HepG2 (cell line): Measurements from ENCODE around the gene SRP68. TPM values are rescaled to one million over a fixed set of nuclear protein-coding genes. Genes with fewer than 3 reads are reported as not detected.
A peak's percentile ranks its signal among the peaks of the same experiment; 100 is the strongest.

Experiments
- CREM ChIP-seq, 2 experiments: sonication (generic) in 1 of 2; formaldehyde crosslinking in 1 of 2; IDR thresholded peaks; 2 replicates each; pipeline versions ENCODE4 v1.4.0 to v1.6.1; 2016 to 2020; ENCODE audit warnings: antibody characterized with exemption in 1 of 2, mild to moderate bottlenecking in 1 of 2, missing genetic modification reagents in 1 of 2
- DBP ChIP-seq: sonication (generic); formaldehyde crosslinking; IDR thresholded peaks from 2 replicates; pipeline ENCODE4 v1.4.0; 2020; ENCODE audit warnings: missing genetic modification reagents; ENCODE audit errors: not compliant biosample characterization
- DNMT1 ChIP-seq: sonication (generic); formaldehyde crosslinking; IDR thresholded peaks from 2 replicates; pipeline ENCODE4 v1.5.1; 2020; ENCODE audit warnings: mild to moderate bottlenecking, missing genetic modification reagents
- FOXA3 ChIP-seq: IDR thresholded peaks from 2 replicates; pipeline ENCODE4 v1.6.1; 2016; ENCODE audit warnings: missing genetic modification reagents, missing compliant biosample characterization
- GATAD2A ChIP-seq: IDR thresholded peaks from 2 replicates; pipeline ENCODE4 v1.6.1; 2016
- KDM4B ChIP-seq: sonication (generic); formaldehyde crosslinking; IDR thresholded peaks from 2 replicates; pipeline ENCODE4 v1.4.0; 2020; ENCODE audit warnings: missing genetic modification reagents
- MAFK ChIP-seq, 2 experiments: IDR thresholded peaks in 1 of 2; conservative IDR thresholded peaks in 1 of 2; 2 replicates each; pipeline ENCODE4 v1.6.1; 2011; ENCODE audit warnings: improper control_type of control experiment in 2 of 2, low read length in 2 of 2
- NPAS2 ChIP-seq: sonication (generic); formaldehyde crosslinking; IDR thresholded peaks from 2 replicates; pipeline ENCODE4 v1.8.0; 2022; ENCODE audit warnings: mild to moderate bottlenecking, missing genetic modification reagents, borderline replicate concordance
- RBAK ChIP-seq: sonication (generic); formaldehyde crosslinking; IDR thresholded peaks from 2 replicates; pipeline ENCODE4 v1.5.1; 2020; ENCODE audit warnings: mild to moderate bottlenecking, missing genetic modification reagents
- REPIN1 ChIP-seq: sonication (generic); formaldehyde crosslinking; IDR thresholded peaks from 2 replicates; pipeline ENCODE4 v1.8.0; 2022; ENCODE audit warnings: missing genetic modification reagents, low read depth, mild to moderate bottlenecking, borderline replicate concordance
- SOX13 ChIP-seq, 3 experiments: fragments of 450-650 bp in 1 of 3; sonication (generic) in 1 of 3; formaldehyde crosslinking in 1 of 3; IDR thresholded peaks in 2 of 3; conservative IDR thresholded peaks in 1 of 3; 2 replicates each; pipeline versions ENCODE4 v1.5.0 to v1.6.1; 2016 to 2020; ENCODE audit warnings: antibody characterized with exemption in 1 of 3, mild to moderate bottlenecking in 1 of 3, missing compliant biosample characterization in 1 of 3, missing genetic modification reagents in 1 of 3, moderate library complexity in 1 of 3
- SOX6 ChIP-seq, 2 experiments: fragments of 450-650 bp in 1 of 2; sonication (generic) in 1 of 2; formaldehyde crosslinking in 1 of 2; IDR thresholded peaks; 2 replicates each; pipeline versions ENCODE4 v1.4.0 to v1.6.1; 2017 to 2020; ENCODE audit warnings: antibody characterized with exemption in 1 of 2, mild to moderate bottlenecking in 1 of 2, missing genetic modification reagents in 1 of 2
- SP4 ChIP-seq: sonication (generic); formaldehyde crosslinking; IDR thresholded peaks from 2 replicates; pipeline ENCODE4 v1.8.1; 2023; ENCODE audit warnings: mild to moderate bottlenecking, missing genetic modification reagents
- STAG1 ChIP-seq: sonication (generic); formaldehyde crosslinking; IDR thresholded peaks from 2 replicates; pipeline ENCODE4 v1.4.0; 2020; ENCODE audit warnings: missing genetic modification reagents
- ZFY ChIP-seq: sonication (generic); formaldehyde crosslinking; IDR thresholded peaks from 2 replicates; pipeline ENCODE4 v1.4.0; 2020; ENCODE audit warnings: missing genetic modification reagents
- ZNF224 ChIP-seq: sonication (generic); formaldehyde crosslinking; IDR thresholded peaks from 2 replicates; pipeline ENCODE4 v1.5.0; 2020; ENCODE audit warnings: mild to moderate bottlenecking, missing genetic modification reagents
- ZNF263 ChIP-seq: sonication (generic); formaldehyde crosslinking; IDR thresholded peaks from 2 replicates; pipeline ENCODE4 v1.4.0; 2020; ENCODE audit warnings: missing genetic modification reagents
- ZNF333 ChIP-seq: sonication (generic); formaldehyde crosslinking; IDR thresholded peaks from 2 replicates; pipeline ENCODE4 v1.4.0; 2020; ENCODE audit warnings: mild to moderate bottlenecking, missing genetic modification reagents, borderline replicate concordance
- ZNF350 ChIP-seq: sonication (generic); formaldehyde crosslinking; IDR thresholded peaks from 2 replicates; pipeline ENCODE4 v1.4.0; 2020; ENCODE audit warnings: mild to moderate bottlenecking, low read depth, missing genetic modification reagents, borderline replicate concordance
- ZNF607 ChIP-seq: sonication (generic); formaldehyde crosslinking; IDR thresholded peaks from 2 replicates; pipeline ENCODE4 v1.5.1; 2020; ENCODE audit warnings: missing genetic modification reagents, mild to moderate bottlenecking, borderline replicate concordance
- ZNF7 ChIP-seq: IDR thresholded peaks from 2 replicates; pipeline ENCODE4 v1.6.1; 2016; ENCODE audit warnings: missing biosample characterization, missing genetic modification reagents
- ZNF776 ChIP-seq: sonication (generic); formaldehyde crosslinking; IDR thresholded peaks from 2 replicates; pipeline ENCODE4 v1.4.0; 2020; ENCODE audit warnings: mild to moderate bottlenecking, missing genetic modification reagents
- ZNF839 ChIP-seq: sonication (generic); formaldehyde crosslinking; IDR thresholded peaks from 2 replicates; pipeline ENCODE4 v1.4.0; 2020; ENCODE audit warnings: missing genetic modification reagents, mild to moderate bottlenecking, borderline replicate concordance
- polyA plus RNA-seq, 8 experiments: library from polyadenylated mRNA; depleted of rRNA in 3 of 8; stranded (reverse) in 7 of 8; unstranded in 1 of 8; fragments of >200 nt; fragmentation: Illumina TruSeq in 4 of 8; extraction: Trizol in 4 of 8; gene quantifications; 2 replicates each; pipeline versions ENCODE4 v1.2.1 to v1.2.3, GENCODE V29; 2011 to 2016; ENCODE audit warnings: low read depth in 4 of 8, missing spikeins in 1 of 8, mixed read lengths in 1 of 8; ENCODE audit not compliant: insufficient read depth in 1 of 8
- total RNA-seq, 5 experiments: library from RNA; depleted of rRNA; stranded (reverse); fragments of >200 nt; fragmentation: Illumina TruSeq; extraction: Trizol; gene quantifications; 2 replicates each; pipeline ENCODE4 v1.2.3, GENCODE V29; 2016; ENCODE audit warnings: low read depth in 1 of 5
- TF ChIP-seq, protein P1 (sequence below): sonication (generic); formaldehyde crosslinking; IDR thresholded peaks from 2 replicates; pipeline ENCODE4 v1.4.0; 2020; ENCODE audit warnings: missing genetic modification reagents
- TF ChIP-seq, protein P2 (sequence below): sonication (generic); formaldehyde crosslinking; IDR thresholded peaks from 2 replicates; pipeline ENCODE4 v1.9.0; 2021; ENCODE audit warnings: missing genetic modification reagents, mild to moderate bottlenecking, borderline replicate concordance

Gene SRP68
- total and polyA plus RNA-seq, 2 of the 13 experiments (the other 11 are each of a cell fraction or from before 2014, with no cell fraction given), result 39.8 to 74.3 TPM

DNA sequence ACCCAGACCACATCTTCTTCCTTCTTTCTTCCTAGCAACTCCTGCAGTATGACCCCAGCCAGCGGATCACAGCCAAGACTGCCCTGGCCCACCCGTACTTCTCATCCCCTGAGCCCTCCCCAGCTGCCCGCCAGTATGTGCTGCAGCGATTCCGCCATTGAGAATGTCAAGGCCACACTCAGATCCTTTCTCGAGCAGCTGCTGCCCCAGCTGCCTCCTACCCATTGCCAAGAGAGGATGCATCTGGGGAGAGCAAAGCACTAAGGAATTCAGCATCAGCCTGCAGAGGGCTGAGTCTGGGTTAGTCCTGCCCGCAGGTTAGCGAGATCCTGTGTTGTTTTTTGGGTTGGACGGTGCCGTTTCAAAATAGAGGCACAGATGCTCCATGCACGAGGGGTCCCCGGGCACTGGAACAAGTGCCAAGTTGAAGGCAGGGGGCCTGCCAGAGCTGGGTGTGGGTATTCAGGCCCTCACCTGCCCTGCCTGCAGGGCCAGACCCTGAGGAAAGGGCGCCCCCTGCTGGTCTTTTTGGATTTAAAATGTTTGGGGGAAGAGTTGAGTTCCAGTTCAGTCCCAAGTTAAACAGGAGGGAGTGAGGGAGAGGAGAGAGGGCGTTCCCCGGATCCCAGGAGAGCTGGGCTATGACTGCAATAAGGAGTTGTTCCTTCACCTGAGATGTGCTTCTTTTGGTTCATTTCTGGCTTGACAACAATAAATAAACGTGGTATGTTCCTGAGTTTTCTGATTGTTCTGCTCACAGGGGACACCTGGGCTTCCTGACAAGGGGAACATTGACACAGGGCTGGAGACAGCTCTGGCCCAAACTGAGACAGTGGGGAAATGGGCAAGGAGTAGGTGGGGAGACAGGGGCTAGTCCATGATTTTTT, 66.8 kb downstream of the SRP68 start (continued):
- no peak for TF ChIP-seq SOX6 (IDR thresholded peaks at IDR 0.05)
- TF ChIP-seq SOX6 (CRISPR knock-in tag; IDR thresholded peaks at IDR 0.05), result peak; percentile 39; the same call in 1 of the 2 replicates
- 0 out of 2 replicates have a peak, but pooled peaks have one; percentile 34 for TF ChIP-seq SP4 (CRISPR knock-in tag)
- TF ChIP-seq, protein P1, sequence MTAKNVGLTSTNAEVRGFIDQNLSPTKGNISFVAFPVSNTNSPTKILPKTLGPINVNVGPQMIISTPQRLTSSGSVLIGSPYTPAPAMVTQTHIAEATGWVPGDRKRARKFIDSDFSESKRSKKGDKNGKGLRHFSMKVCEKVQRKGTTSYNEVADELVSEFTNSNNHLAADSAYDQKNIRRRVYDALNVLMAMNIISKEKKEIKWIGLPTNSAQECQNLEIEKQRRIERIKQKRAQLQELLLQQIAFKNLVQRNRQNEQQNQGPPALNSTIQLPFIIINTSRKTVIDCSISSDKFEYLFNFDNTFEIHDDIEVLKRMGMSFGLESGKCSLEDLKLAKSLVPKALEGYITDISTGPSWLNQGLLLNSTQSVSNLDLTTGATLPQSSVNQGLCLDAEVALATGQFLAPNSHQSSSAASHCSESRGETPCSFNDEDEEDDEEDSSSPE (CRISPR knock-in tag), result no peak
- TF ChIP-seq DBP (CRISPR knock-in tag), result peak; percentile 58
- no peak for TF ChIP-seq CREM (IDR thresholded peaks at IDR 0.05)
- no peak for TF ChIP-seq CREM (CRISPR knock-in tag; IDR thresholded peaks at IDR 0.05)
- TF ChIP-seq ZNF333 (CRISPR knock-in tag), result peak; percentile 76; the same call in 1 of the 2 replicates
- TF ChIP-seq ZNF350, result peak; percentile 29; the same call in 1 of the 2 replicates
- TF ChIP-seq KDM4B (CRISPR knock-in tag), result no peak
- TF ChIP-seq ZNF224, result no peak
- TF ChIP-seq, protein P2, sequence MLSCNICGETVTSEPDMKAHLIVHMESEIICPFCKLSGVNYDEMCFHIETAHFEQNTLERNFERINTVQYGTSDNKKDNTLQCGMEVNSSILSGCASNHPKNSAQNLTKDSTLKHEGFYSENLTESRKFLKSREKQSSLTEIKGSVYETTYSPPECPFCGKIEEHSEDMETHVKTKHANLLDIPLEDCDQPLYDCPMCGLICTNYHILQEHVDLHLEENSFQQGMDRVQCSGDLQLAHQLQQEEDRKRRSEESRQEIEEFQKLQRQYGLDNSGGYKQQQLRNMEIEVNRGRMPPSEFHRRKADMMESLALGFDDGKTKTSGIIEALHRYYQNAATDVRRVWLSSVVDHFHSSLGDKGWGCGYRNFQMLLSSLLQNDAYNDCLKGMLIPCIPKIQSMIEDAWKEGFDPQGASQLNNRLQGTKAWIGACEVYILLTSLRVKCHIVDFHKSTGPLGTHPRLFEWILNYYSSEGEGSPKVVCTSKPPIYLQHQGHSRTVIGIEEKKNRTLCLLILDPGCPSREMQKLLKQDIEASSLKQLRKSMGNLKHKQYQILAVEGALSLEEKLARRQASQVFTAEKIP (CRISPR knock-in tag), result no peak
- TF ChIP-seq NPAS2 (CRISPR knock-in tag), result no peak
- no peak for TF ChIP-seq ZNF7
- no peak for TF ChIP-seq RBAK (CRISPR knock-in tag)
- TF ChIP-seq FOXA3 (CRISPR knock-in tag), result 0 out of 2 replicates have a peak, but pooled peaks have one; percentile 12
- no peak for TF ChIP-seq DNMT1
- no peak for TF ChIP-seq ZNF839 (CRISPR knock-in tag)
- no peak for TF ChIP-seq SOX13 (IDR thresholded peaks at IDR 0.05)
- 0 out of 4 replicates have a peak, but pooled peaks of 1 of the 2 experiments have one; percentile 51 for TF ChIP-seq SOX13 (CRISPR knock-in tag; conservative IDR thresholded peaks at IDR 0.05 in 1 of 2, IDR thresholded peaks at IDR 0.05 in 1 of 2)
- no peak for TF ChIP-seq MAFK (conservative IDR thresholded peaks at IDR 0.05 in 1 of 2, IDR thresholded peaks at IDR 0.05 in 1 of 2; ENCODE audit: low read length in 2 of 2)
- TF ChIP-seq ZNF263 (CRISPR knock-in tag), result 0 out of 2 replicates have a peak, but pooled peaks have one; percentile 23
- peak; percentile 98 for TF ChIP-seq STAG1 (CRISPR knock-in tag)
- no peak; the same call in 1 of the 2 replicates for TF ChIP-seq ZNF607
- TF ChIP-seq REPIN1, result peak; percentile 30; the same call in 1 of the 2 replicates
- peak; percentile 50 for TF ChIP-seq GATAD2A (CRISPR knock-in tag)
- TF ChIP-seq ZNF776 (CRISPR knock-in tag), result 0 out of 2 replicates have a peak, but pooled peaks have one; percentile 37
- peak; percentile 50; the same call in 1 of the 2 replicates for TF ChIP-seq ZFY
